PC-3 (cell line): Measurements from ENCODE around the gene ADH6.

ENCODE experiments used
- CTCF ChIP-seq: fragments of 300-600 bp; sonication (generic); conservative IDR thresholded peaks from 2 replicates; pipeline ENCODE4 v1.5.1; 2017; ENCODE audit warnings: antibody characterized with exemption, low read depth, mild to moderate bottlenecking, low read length
- EZH2 ChIP-seq: fragments of 300-600 bp; sonication (generic); IDR thresholded peaks from one replicate; pipeline ENCODE4 v1.6.1; 2017; ENCODE audit warnings: antibody characterized with exemption, mild to moderate bottlenecking, low read length; ENCODE audit not compliant: unreplicated experiment
- EZH2phosphoT487 ChIP-seq: fragments of 300-600 bp; sonication (generic); IDR thresholded peaks from 2 replicates; pipeline ENCODE4 v1.6.1; 2018; ENCODE audit warnings: mild to moderate bottlenecking, antibody characterized with exemption, low read length, borderline replicate concordance

- TF ChIP-seq CTCF (no peak), EZH2 (no peak), EZH2phosphoT487 (no peak)
Observed at GRCh38 chr4:99207069-99207743, 11.8 kb downstream of the ADH6 start.
